Measurements from ENCODE around the gene H2BK1.

- no peak for TF ChIP-seq EGR1 (IDR thresholded peaks at IDR 0.05)
- TF ChIP-seq RAD21 (IDR thresholded peaks at IDR 0.05; ENCODE audit: low read depth), result no peak
- no peak for TF ChIP-seq EP300 (IDR thresholded peaks at IDR 0.05; ENCODE audit: borderline replicate concordance)
- TF ChIP-seq MAX (IDR thresholded peaks at IDR 0.05), result no peak
- TF ChIP-seq USF1 (IDR thresholded peaks at IDR 0.05), result no peak
- TF ChIP-seq YY1 (IDR thresholded peaks at IDR 0.05; ENCODE audit: low read depth), result no peak
- no peak for TF ChIP-seq CEBPB (IDR thresholded peaks at IDR 0.05)
- no peak for TF ChIP-seq TAF1 (IDR thresholded peaks at IDR 0.05; ENCODE audit: low read depth)
These were observed 7.9 kb upstream of the H2BK1 start for GRCh38 chr7:151218170-151218569.

Measured in Ishikawa (cell line).